Measurements from ENCODE around the gene ZBTB3.

DNA sequence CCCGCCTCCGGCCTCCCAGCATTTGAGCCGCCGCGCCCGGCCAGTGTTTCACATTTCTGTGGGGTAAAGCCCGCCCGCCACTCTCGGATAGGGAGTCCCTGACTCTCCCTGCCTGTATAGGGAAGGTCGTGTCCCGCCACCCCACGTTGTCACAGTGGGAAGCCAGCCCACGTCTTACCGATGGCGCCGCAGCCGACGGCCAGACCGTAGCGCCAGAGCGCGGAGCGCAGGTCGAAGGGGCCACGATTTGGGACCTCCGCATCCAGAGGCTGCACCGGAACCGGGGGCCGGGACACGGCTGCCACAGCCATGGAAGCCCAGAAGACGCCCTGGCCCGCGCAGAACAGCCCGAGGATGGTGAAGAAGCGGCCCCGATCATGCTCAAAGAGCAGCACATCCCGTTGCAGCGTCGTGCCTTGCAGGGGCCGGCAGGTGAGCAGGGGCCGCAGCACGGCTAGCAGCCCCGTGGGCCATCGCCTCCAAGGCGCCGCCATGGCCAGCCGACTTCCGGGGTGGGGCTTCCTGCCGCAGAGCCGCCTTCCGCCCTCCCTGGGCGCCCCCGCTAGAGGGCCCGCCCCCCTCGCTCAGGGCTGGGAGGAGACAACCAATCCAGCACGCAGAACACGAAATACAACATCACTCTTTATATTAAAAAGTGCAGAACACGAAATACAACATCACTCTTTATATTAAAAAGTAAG lies 37.7 kb upstream of the ZBTB3 start, which contains the start of gene TMEM223:
- TF ChIP-seq POLR2A (IDR thresholded peaks at IDR 0.05) (no peak), EP300 (IDR thresholded peaks at IDR 0.05) (no peak)
- TF ChIP-seq, protein P1, sequence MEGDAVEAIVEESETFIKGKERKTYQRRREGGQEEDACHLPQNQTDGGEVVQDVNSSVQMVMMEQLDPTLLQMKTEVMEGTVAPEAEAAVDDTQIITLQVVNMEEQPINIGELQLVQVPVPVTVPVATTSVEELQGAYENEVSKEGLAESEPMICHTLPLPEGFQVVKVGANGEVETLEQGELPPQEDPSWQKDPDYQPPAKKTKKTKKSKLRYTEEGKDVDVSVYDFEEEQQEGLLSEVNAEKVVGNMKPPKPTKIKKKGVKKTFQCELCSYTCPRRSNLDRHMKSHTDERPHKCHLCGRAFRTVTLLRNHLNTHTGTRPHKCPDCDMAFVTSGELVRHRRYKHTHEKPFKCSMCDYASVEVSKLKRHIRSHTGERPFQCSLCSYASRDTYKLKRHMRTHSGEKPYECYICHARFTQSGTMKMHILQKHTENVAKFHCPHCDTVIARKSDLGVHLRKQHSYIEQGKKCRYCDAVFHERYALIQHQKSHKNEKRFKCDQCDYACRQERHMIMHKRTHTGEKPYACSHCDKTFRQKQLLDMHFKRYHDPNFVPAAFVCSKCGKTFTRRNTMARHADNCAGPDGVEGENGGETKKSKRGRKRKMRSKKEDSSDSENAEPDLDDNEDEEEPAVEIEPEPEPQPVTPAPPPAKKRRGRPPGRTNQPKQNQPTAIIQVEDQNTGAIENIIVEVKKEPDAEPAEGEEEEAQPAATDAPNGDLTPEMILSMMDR (IDR thresholded peaks at IDR 0.05), result peak in 1 of 3 donors; percentile 17

Data from ovary (tissue), 3 donors.